AG10803 (cell line): ENCODE measurements around the gene FHIT.

Experiments
- DNase-seq: peaks from one replicate; pipeline ENCODE4 v3.0.0; 2010; ENCODE audit warnings: low read depth
- H3K4me3 ChIP-seq: 2 replicates; pipeline ENCODE4 v1.5.1; 2011; ENCODE audit warnings: mild to moderate bottlenecking, low read length, control low read depth
- TF ChIP-seq, protein P1 (sequence below): conservative IDR thresholded peaks from 2 replicates; pipeline ENCODE4 v1.5.1; 2011; ENCODE audit warnings: mild to moderate bottlenecking, low read length, control low read depth, inconsistent platforms

FHIT gene

DNA sequence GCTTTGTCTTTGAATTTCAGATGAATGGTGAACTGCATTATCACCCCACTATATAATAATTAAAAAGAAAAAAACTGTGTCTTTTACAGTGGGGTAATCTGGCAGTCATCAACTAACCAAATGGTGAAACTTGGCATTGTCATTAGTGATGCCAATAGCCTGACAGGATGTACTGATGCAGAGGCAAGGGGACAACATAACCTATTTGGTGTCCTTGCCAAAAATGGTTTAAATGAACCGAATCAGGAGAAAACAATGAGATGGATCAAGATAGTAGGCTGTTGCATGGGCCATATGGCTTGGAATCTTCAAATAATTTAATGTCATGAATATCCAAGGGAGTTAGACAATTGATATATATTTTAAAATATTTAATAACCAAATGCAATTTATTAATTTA lies 738.7 kb downstream of the FHIT start:
- no peak for DNase-seq
- no peak overlapping the region for H3K4me3 ChIP-seq
- TF ChIP-seq, protein P1, sequence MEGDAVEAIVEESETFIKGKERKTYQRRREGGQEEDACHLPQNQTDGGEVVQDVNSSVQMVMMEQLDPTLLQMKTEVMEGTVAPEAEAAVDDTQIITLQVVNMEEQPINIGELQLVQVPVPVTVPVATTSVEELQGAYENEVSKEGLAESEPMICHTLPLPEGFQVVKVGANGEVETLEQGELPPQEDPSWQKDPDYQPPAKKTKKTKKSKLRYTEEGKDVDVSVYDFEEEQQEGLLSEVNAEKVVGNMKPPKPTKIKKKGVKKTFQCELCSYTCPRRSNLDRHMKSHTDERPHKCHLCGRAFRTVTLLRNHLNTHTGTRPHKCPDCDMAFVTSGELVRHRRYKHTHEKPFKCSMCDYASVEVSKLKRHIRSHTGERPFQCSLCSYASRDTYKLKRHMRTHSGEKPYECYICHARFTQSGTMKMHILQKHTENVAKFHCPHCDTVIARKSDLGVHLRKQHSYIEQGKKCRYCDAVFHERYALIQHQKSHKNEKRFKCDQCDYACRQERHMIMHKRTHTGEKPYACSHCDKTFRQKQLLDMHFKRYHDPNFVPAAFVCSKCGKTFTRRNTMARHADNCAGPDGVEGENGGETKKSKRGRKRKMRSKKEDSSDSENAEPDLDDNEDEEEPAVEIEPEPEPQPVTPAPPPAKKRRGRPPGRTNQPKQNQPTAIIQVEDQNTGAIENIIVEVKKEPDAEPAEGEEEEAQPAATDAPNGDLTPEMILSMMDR, result no peak

DNA sequence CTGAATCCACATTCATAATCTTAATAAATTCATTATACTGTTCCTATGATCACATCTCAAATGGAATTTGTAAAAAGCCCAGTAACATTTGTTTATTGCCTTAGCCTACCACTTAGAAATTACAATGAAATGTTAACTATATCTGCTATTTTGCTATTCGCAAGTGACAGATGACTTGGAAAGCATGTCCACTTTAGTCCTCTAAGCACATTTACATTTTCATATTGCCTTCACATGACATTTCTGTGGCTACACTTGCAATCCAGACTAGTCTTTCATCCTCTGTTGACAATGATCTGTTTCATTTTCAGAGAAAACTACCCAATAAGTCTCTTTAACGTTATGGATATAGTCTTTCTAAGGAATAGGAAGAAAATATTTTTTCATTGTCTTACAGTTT lies 741.8 kb downstream of the FHIT start:
- no peak overlapping the region for H3K4me3 ChIP-seq
- TF ChIP-seq, protein P1, result no peak
- no peak for DNase-seq

DNA sequence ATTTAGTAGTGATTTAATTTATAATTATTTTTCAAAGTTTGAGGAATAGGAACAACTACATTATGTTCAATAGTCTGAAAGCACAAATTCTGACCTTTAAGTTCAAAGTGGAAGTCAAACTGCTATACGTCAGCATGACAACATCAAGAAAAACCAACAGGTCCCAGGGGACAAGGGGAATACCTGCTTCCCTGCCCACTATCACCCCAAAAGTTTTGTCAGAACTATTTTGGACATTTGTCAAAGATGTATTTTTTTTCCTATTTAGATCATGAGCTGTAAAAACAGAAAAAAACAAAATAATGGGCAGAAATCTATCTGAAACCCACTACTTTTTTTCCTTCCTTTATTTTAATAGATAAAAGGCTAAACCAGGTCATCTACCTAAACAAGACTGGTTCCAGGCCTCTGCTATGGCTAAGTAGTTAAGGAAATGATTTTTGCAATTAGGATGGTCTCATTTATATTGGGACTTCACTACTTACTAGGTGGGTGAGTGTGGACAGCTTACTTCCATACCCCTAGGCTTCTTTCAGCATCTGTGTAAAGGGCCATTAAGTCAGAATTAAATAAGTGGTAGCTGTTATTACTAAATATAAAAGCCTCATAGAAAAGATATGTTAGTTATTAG lies 746.3 kb downstream of the FHIT start:
- H3K4me3 ChIP-seq, result no peak overlapping the region
- no peak for DNase-seq
- TF ChIP-seq, protein P1, result no peak

DNA sequence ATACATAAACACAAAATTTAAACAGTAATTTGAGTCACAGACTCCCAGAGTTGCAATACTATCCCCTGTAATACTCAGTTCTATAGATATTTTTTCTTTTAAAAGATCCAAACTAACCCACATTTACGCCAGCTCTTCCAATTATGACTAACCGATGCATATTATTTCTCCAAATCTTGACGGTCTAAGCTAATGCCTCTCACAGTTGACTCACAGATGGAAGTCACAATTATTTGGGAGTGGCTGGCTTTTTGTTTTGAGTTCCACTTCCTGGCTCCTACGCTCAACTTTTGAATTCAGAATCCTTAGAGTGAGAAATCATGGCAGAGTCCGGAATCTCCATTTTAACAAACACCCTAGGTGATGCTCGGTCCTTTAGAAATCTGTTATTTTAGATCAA lies 749.9 kb downstream of the FHIT start:
- no peak overlapping the region for H3K4me3 ChIP-seq
- no peak for DNase-seq
- TF ChIP-seq, protein P1, result no peak

DNA sequence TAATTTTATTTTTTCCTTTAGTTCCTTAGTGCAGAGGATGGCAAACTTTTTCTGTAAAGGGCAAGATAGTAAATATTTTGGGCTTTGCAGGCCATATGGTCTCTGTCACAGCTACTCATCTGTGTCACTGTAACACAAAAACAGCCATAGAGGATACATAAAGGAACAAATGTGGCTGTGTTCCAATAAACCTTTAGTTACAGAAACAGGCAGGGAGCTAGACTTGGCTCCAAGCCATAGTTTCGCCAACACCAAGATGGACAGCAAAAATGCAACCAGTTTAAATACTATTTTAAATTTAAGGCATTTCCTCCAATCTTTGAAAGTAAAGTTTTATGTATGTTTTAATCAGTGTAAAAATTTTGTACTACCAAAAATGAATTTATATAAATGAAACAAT lies 753.4 kb downstream of the FHIT start:
- no peak overlapping the region for H3K4me3 ChIP-seq
- TF ChIP-seq, protein P1, result no peak
- DNase-seq, result no peak

DNA sequence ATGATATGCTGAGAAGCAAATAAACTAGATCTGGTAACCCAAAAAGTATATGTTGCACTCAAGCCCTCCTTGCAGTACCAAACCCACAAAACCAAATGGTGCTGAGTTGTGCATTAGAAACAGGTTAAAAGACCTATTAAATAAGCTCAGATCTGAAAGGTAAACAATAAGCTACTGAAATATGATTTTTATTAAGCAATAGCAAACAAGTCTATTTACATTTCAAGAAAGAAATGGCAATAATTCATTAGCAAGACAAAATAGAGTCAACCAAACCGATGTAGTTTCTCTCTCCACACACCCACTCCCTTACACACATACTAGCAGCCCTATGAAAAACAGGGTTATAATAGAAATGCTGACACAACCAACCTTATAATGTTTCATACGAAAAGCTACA lies 760.3 kb downstream of the FHIT start:
- no peak overlapping the region for H3K4me3 ChIP-seq
- TF ChIP-seq, protein P1, result no peak
- DNase-seq, result no peak

DNA sequence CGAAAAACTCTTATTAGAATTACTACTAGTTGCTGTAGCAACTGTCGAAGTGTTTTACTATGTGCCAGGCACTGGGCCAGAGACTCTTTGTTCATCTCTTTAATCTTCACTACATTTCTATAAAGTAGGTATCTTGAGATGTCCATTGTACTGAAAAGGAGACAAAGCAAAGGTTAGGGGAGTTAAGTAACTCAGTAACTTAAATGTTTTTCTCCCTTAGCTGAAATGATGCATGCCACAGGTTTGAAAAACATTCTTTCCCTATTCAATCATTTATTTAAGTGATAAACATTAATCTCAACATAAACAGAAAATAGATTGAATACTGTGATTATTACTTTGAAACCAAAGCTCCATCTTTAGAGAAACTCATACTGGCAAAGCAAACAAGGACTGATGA lies 776.2 kb downstream of the FHIT start:
- no peak for DNase-seq
- TF ChIP-seq, protein P1, result no peak

More for the DNA sequence above, 776.2 kb downstream of the FHIT start:
- no peak overlapping the region for H3K4me3 ChIP-seq
